ENCODE results near the gene UBE2O.
A peak's percentile ranks its signal among the peaks of the same experiment; 100 is the strongest.

DNA sequence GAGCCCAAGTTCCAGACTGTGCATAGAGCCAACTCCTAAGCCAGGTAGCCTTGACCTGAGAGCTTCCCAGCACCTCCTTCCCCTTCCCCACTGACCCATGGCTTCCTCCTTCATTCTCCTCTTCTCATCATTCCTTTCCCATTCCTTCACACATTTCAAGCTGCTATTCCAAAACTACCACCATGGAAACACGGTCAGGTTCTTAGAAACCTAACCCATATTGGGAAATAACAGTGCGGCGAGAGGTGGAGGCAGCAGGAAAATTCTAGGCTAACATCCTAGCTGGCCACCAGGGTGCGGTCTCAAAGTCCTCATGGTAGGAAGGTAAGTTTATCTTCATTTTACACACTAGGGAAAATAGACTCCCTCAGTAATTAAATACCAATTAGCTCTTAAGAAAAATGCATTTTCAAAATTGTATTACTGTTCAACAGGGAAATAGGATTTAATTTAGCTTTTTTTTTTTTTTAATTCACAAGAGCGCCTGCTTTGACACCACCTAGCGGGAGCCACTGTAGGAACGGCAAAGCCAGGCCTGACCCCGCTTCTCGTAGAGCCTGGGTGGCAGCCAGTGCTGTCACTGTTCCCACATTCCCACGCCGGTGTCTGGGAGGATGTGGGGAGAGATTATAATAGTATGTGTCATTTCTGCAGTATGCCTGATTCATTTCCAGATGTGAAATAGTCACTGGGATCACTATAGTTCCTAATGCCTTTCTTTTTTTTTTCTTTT lies 82.5 kb downstream of the UBE2O start:
- TF ChIP-seq, protein P1, sequence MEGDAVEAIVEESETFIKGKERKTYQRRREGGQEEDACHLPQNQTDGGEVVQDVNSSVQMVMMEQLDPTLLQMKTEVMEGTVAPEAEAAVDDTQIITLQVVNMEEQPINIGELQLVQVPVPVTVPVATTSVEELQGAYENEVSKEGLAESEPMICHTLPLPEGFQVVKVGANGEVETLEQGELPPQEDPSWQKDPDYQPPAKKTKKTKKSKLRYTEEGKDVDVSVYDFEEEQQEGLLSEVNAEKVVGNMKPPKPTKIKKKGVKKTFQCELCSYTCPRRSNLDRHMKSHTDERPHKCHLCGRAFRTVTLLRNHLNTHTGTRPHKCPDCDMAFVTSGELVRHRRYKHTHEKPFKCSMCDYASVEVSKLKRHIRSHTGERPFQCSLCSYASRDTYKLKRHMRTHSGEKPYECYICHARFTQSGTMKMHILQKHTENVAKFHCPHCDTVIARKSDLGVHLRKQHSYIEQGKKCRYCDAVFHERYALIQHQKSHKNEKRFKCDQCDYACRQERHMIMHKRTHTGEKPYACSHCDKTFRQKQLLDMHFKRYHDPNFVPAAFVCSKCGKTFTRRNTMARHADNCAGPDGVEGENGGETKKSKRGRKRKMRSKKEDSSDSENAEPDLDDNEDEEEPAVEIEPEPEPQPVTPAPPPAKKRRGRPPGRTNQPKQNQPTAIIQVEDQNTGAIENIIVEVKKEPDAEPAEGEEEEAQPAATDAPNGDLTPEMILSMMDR (IDR thresholded peaks at IDR 0.05), result peak; percentile 32 to 83 (median 64)
- no peak for TF ChIP-seq POLR2A (IDR thresholded peaks at IDR 0.05)
